ENCODE data around the gene SCT. TPM values are rescaled to one million over a fixed set of nuclear protein-coding genes. Genes with fewer than 3 reads are reported as not detected.
A peak's percentile ranks its signal among the peaks of the same experiment; 100 is the strongest.

The SCT gene
- total and polyA plus RNA-seq, 2 experiments from 2014 or later = 4.3 to 8.9 TPM

- DNase-seq (ENCODE audit: low read depth in 1 of 2, low spot score in 1 of 2) = no peak
- H3K27me3 ChIP-seq = no peaks in the 10 kb centered on the region
- TF ChIP-seq, protein P1, sequence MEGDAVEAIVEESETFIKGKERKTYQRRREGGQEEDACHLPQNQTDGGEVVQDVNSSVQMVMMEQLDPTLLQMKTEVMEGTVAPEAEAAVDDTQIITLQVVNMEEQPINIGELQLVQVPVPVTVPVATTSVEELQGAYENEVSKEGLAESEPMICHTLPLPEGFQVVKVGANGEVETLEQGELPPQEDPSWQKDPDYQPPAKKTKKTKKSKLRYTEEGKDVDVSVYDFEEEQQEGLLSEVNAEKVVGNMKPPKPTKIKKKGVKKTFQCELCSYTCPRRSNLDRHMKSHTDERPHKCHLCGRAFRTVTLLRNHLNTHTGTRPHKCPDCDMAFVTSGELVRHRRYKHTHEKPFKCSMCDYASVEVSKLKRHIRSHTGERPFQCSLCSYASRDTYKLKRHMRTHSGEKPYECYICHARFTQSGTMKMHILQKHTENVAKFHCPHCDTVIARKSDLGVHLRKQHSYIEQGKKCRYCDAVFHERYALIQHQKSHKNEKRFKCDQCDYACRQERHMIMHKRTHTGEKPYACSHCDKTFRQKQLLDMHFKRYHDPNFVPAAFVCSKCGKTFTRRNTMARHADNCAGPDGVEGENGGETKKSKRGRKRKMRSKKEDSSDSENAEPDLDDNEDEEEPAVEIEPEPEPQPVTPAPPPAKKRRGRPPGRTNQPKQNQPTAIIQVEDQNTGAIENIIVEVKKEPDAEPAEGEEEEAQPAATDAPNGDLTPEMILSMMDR (IDR thresholded peaks at IDR 0.05; ENCODE audit: low read depth, low read length) = no peak
- no peaks in the 10 kb centered on the region for H3K9me3 ChIP-seq (ENCODE audit: low read depth)
- H3K4me3 ChIP-seq = no peak overlapping the region
- H3K4me1 ChIP-seq (ENCODE audit: low read depth) = no peaks in the 10 kb centered on the region
- no peak overlapping the region for H3K27ac ChIP-seq
- H3K36me3 ChIP-seq = peaks cover 47% of the 10 kb centered on the region
Measured at GRCh38 chr11:593347-593746, 33.6 kb downstream of the SCT start.

- Histone ChIP-seq H3K36me3 (peaks cover 45% of the 10 kb centered on the region), H3K27ac (no peak overlapping the region)
Measured at GRCh38 chr11:592918-593317, 34.1 kb downstream of the SCT start.

GRCh38 chr11:592501-592900, 34.5 kb downstream of the SCT start:
- TF ChIP-seq, protein P1 (IDR thresholded peaks at IDR 0.05; ENCODE audit: low read depth, low read length) = no peak
- H3K36me3 ChIP-seq = peaks cover 42% of the 10 kb centered on the region

More at GRCh38 chr11:592918-593317, 34.1 kb downstream of the SCT start:
- DNase-seq (ENCODE audit: low read depth in 1 of 2, low spot score in 1 of 2) = no peak
- Histone ChIP-seq H3K27me3 (no peaks in the 10 kb centered on the region), H3K4me3 (no peak overlapping the region), H3K9me3 (ENCODE audit: low read depth) (no peaks in the 10 kb centered on the region), H3K4me1 (ENCODE audit: low read depth) (no peaks in the 10 kb centered on the region)
- TF ChIP-seq, protein P1 (IDR thresholded peaks at IDR 0.05; ENCODE audit: low read depth, low read length) = no peak

DNA sequence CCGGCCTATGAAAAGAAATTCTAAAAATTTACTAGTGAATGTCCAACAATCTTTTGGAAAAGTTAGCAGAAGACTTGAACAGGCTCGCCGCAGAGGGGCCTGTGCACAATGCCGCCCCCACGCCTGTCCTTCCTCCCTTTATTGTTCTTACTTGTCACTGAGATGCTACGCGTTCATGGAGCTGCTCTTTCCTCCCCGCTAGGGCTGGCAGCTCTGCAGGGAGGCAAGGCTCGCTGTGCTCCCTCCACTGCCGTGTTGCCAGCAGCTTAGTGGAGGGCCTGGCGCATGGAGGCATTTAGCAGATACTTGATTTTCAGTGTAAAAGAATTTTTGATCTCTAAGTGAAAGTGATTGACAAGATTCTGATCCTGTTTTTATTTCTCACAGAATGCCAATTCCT, 36.0 kb downstream of the SCT start:
- Histone ChIP-seq H3K9me3 (ENCODE audit: low read depth) (no peaks in the 10 kb centered on the region), H3K27me3 (no peaks in the 10 kb centered on the region), H3K4me1 (ENCODE audit: low read depth) (no peaks in the 10 kb centered on the region), H3K27ac (no peak overlapping the region), H3K36me3 (peaks cover 42% of the 10 kb centered on the region), H3K4me3 (no peak overlapping the region)
- TF ChIP-seq, protein P1 (IDR thresholded peaks at IDR 0.05; ENCODE audit: low read depth, low read length) = no peak
- DNase-seq (ENCODE audit: low read depth in 1 of 2, low spot score in 1 of 2) = no peak

More at GRCh38 chr11:592501-592900, 34.5 kb downstream of the SCT start:
- H3K9me3 ChIP-seq (ENCODE audit: low read depth) = no peaks in the 10 kb centered on the region
- H3K27me3 ChIP-seq = no peaks in the 10 kb centered on the region
- H3K27ac ChIP-seq = no peak overlapping the region
- no peak for DNase-seq (ENCODE audit: low read depth in 1 of 2, low spot score in 1 of 2)
- H3K4me3 ChIP-seq = no peak overlapping the region
- H3K4me1 ChIP-seq (ENCODE audit: low read depth) = no peaks in the 10 kb centered on the region

DNA sequence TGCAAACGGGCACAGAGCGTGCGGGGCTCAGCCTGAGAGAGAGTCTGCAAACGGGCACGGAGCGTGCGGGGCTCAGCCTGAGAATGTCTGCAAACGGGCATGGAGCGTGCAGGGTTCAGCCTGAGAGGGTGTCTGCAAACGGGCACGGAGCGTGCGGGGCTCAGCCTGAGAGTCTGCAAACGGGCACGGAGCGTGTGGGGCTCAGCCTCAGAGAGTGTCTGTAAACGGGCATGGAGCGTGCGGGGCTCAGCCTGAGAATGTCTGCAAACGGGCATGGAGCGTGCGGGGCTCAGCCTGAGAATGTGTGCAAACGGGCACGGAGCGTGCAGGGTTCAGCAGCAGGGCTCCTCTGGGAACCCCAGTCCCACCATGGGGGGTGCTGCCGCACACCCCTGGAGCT, 37.2 kb downstream of the SCT start:
- TF ChIP-seq, protein P1 (IDR thresholded peaks at IDR 0.05; ENCODE audit: low read depth, low read length) = no peak
- H3K36me3 ChIP-seq = peaks cover 37% of the 10 kb centered on the region
- H3K4me1 ChIP-seq (ENCODE audit: low read depth) = no peaks in the 10 kb centered on the region
- no peaks in the 10 kb centered on the region for H3K27me3 ChIP-seq
- H3K27ac ChIP-seq = no peak overlapping the region
- DNase-seq (ENCODE audit: low read depth in 1 of 2, low spot score in 1 of 2) = no peak
- H3K9me3 ChIP-seq (ENCODE audit: low read depth) = no peaks in the 10 kb centered on the region
- H3K4me3 ChIP-seq = no peak overlapping the region

DNA sequence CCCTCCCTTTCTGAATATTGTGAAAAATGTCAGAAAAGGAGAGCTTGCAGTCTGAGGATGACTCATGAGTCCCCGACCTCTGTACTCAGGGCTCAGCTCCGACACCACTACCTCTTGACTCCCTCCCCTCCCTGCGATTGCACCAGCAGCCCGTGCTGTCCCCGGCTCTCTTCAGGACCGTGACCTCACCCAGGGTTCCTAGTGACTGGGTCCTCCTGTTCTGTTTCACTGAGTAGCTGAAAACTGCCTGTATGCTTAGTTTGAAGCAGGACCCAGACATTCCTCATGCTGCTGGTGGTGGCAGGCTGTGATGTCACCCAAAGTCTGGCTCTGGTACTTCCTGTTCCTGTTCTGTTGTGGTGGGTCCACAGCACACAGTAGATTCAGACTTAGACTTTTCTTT, 39.0 kb downstream of the SCT start:
- Histone ChIP-seq H3K27ac (no peak overlapping the region), H3K4me1 (ENCODE audit: low read depth) (no peaks in the 10 kb centered on the region), H3K4me3 (no peak overlapping the region), H3K27me3 (no peaks in the 10 kb centered on the region), H3K9me3 (ENCODE audit: low read depth) (no peaks in the 10 kb centered on the region), H3K36me3 (peaks cover 34% of the 10 kb centered on the region)
- DNase-seq (ENCODE audit: low read depth in 1 of 2, low spot score in 1 of 2) = peak in 1 of 2 donors; percentile 71
- TF ChIP-seq, protein P1 (IDR thresholded peaks at IDR 0.05; ENCODE audit: low read depth, low read length) = no peak

Measured in cardiac muscle cell (in vitro differentiated cells and primary cell).